CD4-positive, alpha-beta T cell treated with Interferon gamma for 1 hour (primary cell): ENCODE data around the gene CAMK2B.

Experiments used
- DNase-seq: peaks from one replicate; pipeline ENCODE4 v3.0.0-alpha.2; 2020

CAMK2B gene

GRCh38 chr7:44285561-44285960 lies 39.8 kb downstream of the CAMK2B start:
- DNase-seq, result no peak

GRCh38 chr7:44284881-44285541 lies 40.4 kb downstream of the CAMK2B start:
- no peak for DNase-seq

GRCh38 chr7:44284216-44284615 lies 41.2 kb downstream of the CAMK2B start:
- no peak for DNase-seq

GRCh38 chr7:44283381-44284211 lies 41.8 kb downstream of the CAMK2B start:
- DNase-seq, result no peak

- DNase-seq, result no peak
Observed at GRCh38 chr7:44282601-44283171, 42.7 kb downstream of the CAMK2B start.

- DNase-seq, result no peak
Observed at GRCh38 chr7:44281811-44282600, 43.4 kb downstream of the CAMK2B start.

GRCh38 chr7:44280993-44281721 lies 44.2 kb downstream of the CAMK2B start:
- DNase-seq, result no peak

GRCh38 chr7:44280636-44280992 lies 44.8 kb downstream of the CAMK2B start:
- DNase-seq, result no peak

- DNase-seq, result no peak
Observed at GRCh38 chr7:44279731-44280505, 45.5 kb downstream of the CAMK2B start.

GRCh38 chr7:44279286-44279685 lies 46.1 kb downstream of the CAMK2B start:
- DNase-seq, result no peak

- DNase-seq, result no peak
Observed at GRCh38 chr7:44278451-44279161, 46.8 kb downstream of the CAMK2B start.

GRCh38 chr7:44277851-44278250 lies 47.5 kb downstream of the CAMK2B start:
- no peak for DNase-seq

GRCh38 chr7:44277391-44277790 lies 48.0 kb downstream of the CAMK2B start:
- DNase-seq, result no peak

GRCh38 chr7:44276571-44277221 lies 48.7 kb downstream of the CAMK2B start:
- DNase-seq, result no peak

GRCh38 chr7:44275957-44276570 lies 49.3 kb downstream of the CAMK2B start:
- no peak for DNase-seq

GRCh38 chr7:44275146-44275545 lies 50.2 kb downstream of the CAMK2B start:
- no peak for DNase-seq

- DNase-seq, result no peak
Observed at GRCh38 chr7:44274623-44274975, 50.8 kb downstream of the CAMK2B start.

- no peak for DNase-seq
Observed at GRCh38 chr7:44273681-44274622, 51.4 kb downstream of the CAMK2B start.

- no peak for DNase-seq
Observed at GRCh38 chr7:44272981-44273380, 52.4 kb downstream of the CAMK2B start.
